OCI-LY1 (cell line): ENCODE data around the gene SMKR1.

Experiments
- EZH2 ChIP-seq: fragments of 200-600 bp; sonication (generic), shearing (Covaris generic); IDR thresholded peaks from 2 replicates; pipeline ENCODE4 v1.8.0; 2017; ENCODE audit warnings: borderline replicate concordance, mixed run types, mild to moderate bottlenecking, antibody characterized with exemption, low read length, moderate library complexity, mixed read lengths
- TF ChIP-seq, protein P1 (sequence below): fragments of 200-600 bp; sonication (generic), shearing (Covaris generic); IDR thresholded peaks from 2 replicates; pipeline ENCODE4 v1.5.1; 2017; ENCODE audit warnings: mild to moderate bottlenecking, antibody characterized with exemption, low read length, moderate library complexity, mixed read lengths

DNA sequence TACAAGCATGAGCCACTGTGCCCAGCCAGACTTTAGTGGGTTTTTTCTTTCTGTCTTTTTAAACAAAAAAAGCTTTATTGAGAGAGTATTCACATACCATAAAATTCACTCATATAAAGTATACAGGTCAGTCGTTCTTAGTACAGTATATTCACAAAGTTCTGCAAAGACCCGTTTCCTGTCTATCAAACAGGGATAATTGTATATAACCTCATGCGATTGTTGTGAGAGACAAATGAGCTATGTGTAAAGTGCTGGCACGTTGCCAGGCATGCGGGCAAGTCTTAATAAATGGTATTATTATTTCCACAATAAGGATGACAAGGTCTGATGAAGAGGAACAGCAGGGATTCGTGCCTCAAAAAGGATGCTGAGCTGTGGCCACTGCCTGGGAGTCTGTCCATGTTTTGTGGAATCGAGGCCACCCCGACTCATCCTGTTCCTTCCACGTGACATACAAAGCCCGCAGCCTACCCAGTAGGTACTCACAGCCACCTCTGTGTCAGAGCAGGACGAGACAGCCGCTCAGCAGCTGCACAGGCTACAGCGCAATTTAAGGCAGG is 51.6 kb downstream of the SMKR1 start:
- TF ChIP-seq, protein P1, sequence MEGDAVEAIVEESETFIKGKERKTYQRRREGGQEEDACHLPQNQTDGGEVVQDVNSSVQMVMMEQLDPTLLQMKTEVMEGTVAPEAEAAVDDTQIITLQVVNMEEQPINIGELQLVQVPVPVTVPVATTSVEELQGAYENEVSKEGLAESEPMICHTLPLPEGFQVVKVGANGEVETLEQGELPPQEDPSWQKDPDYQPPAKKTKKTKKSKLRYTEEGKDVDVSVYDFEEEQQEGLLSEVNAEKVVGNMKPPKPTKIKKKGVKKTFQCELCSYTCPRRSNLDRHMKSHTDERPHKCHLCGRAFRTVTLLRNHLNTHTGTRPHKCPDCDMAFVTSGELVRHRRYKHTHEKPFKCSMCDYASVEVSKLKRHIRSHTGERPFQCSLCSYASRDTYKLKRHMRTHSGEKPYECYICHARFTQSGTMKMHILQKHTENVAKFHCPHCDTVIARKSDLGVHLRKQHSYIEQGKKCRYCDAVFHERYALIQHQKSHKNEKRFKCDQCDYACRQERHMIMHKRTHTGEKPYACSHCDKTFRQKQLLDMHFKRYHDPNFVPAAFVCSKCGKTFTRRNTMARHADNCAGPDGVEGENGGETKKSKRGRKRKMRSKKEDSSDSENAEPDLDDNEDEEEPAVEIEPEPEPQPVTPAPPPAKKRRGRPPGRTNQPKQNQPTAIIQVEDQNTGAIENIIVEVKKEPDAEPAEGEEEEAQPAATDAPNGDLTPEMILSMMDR, result no peak
- TF ChIP-seq EZH2, result no peak
